ENCODE measurements around the gene KIAA0513. TPM values are rescaled to one million over a fixed set of nuclear protein-coding genes. Genes with fewer than 3 reads are reported as not detected.

Gene KIAA0513
- total RNA-seq, 1 donor, result 35.1 TPM

- Histone ChIP-seq H4K20me1 (ENCODE audit: insufficient read depth, low read length) (peaks cover 5% of the 10 kb centered on the region), H3K4me2 (ENCODE audit: insufficient read depth, low read length) (no peak overlapping the region), H2AFZ (ENCODE audit: low read length) (no peak overlapping the region), H3K4me1 (ENCODE audit: insufficient read depth, low read length) (no peaks in the 10 kb centered on the region), H3K79me2 (ENCODE audit: insufficient read depth, low read length) (no peaks in the 10 kb centered on the region), H3K36me3 (ENCODE audit: insufficient read depth, low read length) (peaks cover 8% of the 10 kb centered on the region), H3K27me3 (ENCODE audit: insufficient read depth, low read length) (no peaks in the 10 kb centered on the region), H3K4me3 (ENCODE audit: insufficient read depth, low read length) (no peak overlapping the region), H3K9me3 (ENCODE audit: low read depth, low read length) (no peaks in the 10 kb centered on the region), H3K27ac (ENCODE audit: low read depth, low read length) (no peak overlapping the region)
- TF ChIP-seq, protein P1, sequence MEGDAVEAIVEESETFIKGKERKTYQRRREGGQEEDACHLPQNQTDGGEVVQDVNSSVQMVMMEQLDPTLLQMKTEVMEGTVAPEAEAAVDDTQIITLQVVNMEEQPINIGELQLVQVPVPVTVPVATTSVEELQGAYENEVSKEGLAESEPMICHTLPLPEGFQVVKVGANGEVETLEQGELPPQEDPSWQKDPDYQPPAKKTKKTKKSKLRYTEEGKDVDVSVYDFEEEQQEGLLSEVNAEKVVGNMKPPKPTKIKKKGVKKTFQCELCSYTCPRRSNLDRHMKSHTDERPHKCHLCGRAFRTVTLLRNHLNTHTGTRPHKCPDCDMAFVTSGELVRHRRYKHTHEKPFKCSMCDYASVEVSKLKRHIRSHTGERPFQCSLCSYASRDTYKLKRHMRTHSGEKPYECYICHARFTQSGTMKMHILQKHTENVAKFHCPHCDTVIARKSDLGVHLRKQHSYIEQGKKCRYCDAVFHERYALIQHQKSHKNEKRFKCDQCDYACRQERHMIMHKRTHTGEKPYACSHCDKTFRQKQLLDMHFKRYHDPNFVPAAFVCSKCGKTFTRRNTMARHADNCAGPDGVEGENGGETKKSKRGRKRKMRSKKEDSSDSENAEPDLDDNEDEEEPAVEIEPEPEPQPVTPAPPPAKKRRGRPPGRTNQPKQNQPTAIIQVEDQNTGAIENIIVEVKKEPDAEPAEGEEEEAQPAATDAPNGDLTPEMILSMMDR (IDR thresholded peaks at IDR 0.05; ENCODE audit: extremely low read depth, low read depth, low read length), result no peak
- peak; percentile 69 for DNase-seq (ENCODE audit: insufficient read length, low spot score, missing footprints)
Observed at GRCh38 chr16:85084841-85085510, 57.4 kb downstream of the KIAA0513 start.

GRCh38 chr16:85085721-85086120 lies 58.1 kb downstream of the KIAA0513 start:
- TF ChIP-seq, protein P1 (IDR thresholded peaks at IDR 0.05; ENCODE audit: extremely low read depth, low read depth, low read length), result no peak
- H3K36me3 ChIP-seq (ENCODE audit: insufficient read depth, low read length), result peaks cover 8% of the 10 kb centered on the region
- H4K20me1 ChIP-seq (ENCODE audit: insufficient read depth, low read length), result peaks cover 5% of the 10 kb centered on the region
- H2AFZ ChIP-seq (ENCODE audit: low read length), result no peak overlapping the region
- H3K79me2 ChIP-seq (ENCODE audit: insufficient read depth, low read length), result no peaks in the 10 kb centered on the region
- no peak overlapping the region for H3K27ac ChIP-seq (ENCODE audit: low read depth, low read length)
- no peaks in the 10 kb centered on the region for H3K9me3 ChIP-seq (ENCODE audit: low read depth, low read length)
- no peak overlapping the region for H3K4me2 ChIP-seq (ENCODE audit: insufficient read depth, low read length)
- DNase-seq (ENCODE audit: insufficient read length, low spot score, missing footprints), result peak; percentile 70
- no peaks in the 10 kb centered on the region for H3K27me3 ChIP-seq (ENCODE audit: insufficient read depth, low read length)
- no peaks in the 10 kb centered on the region for H3K4me1 ChIP-seq (ENCODE audit: insufficient read depth, low read length)
- H3K4me3 ChIP-seq (ENCODE audit: insufficient read depth, low read length), result no peak overlapping the region

GRCh38 chr16:85086347-85087291 lies 59.0 kb downstream of the KIAA0513 start:
- Histone ChIP-seq H3K4me1 (ENCODE audit: insufficient read depth, low read length) (no peaks in the 10 kb centered on the region), H3K79me2 (ENCODE audit: insufficient read depth, low read length) (no peaks in the 10 kb centered on the region), H3K27me3 (ENCODE audit: insufficient read depth, low read length) (no peaks in the 10 kb centered on the region), H4K20me1 (ENCODE audit: insufficient read depth, low read length) (peaks cover 5% of the 10 kb centered on the region), H3K27ac (ENCODE audit: low read depth, low read length) (no peak overlapping the region), H3K36me3 (ENCODE audit: insufficient read depth, low read length) (peaks cover 8% of the 10 kb centered on the region), H2AFZ (ENCODE audit: low read length) (no peak overlapping the region), H3K4me2 (ENCODE audit: insufficient read depth, low read length) (no peak overlapping the region), H3K9me3 (ENCODE audit: low read depth, low read length) (no peaks in the 10 kb centered on the region), H3K4me3 (ENCODE audit: insufficient read depth, low read length) (no peak overlapping the region)
- peak; percentile 99 for DNase-seq (ENCODE audit: insufficient read length, low spot score, missing footprints)
- TF ChIP-seq, protein P1 (IDR thresholded peaks at IDR 0.05; ENCODE audit: extremely low read depth, low read depth, low read length), result peak; percentile 75

Data from osteoblast (primary cell).